ENCODE data around the gene NTMT1. TPM values are rescaled to one million over a fixed set of nuclear protein-coding genes. Genes with fewer than 3 reads are reported as not detected.
"Not testable (repeated sequence)": the region's sequence is repeated elsewhere in the genome, so short reads cannot be mapped to it uniquely, and the experiment has no call there.

Gene NTMT1
- total RNA-seq, 4 donors from 2014 or later, result 23.9 to 30.6 (median 27.5) TPM

GRCh38 chr9:129633848-129634247 lies 7.9 kb downstream of the NTMT1 start:
- Histone ChIP-seq H3K27me3 (no peaks in the 10 kb centered on the region), H3K36me3 (peaks cover 0 to 65% (median 27%) of the 10 kb centered on the region in 3 donors), H3K27ac (no peak overlapping the region), H3K4me3 (no peak overlapping the region), H3K4me1 (peaks cover 0 to 40% (median 12%) of the 10 kb centered on the region in 4 donors), H3K9me3 (no peaks in the 10 kb centered on the region)
- TF ChIP-seq POLR2A (IDR thresholded peaks at IDR 0.05) (no peak), EP300 (IDR thresholded peaks at IDR 0.05) (no peak), CTCF (IDR thresholded peaks at IDR 0.05) (no peak)
- WGBS, 2 donors, result 86 to 88% methylated on average over 12 to 13 of the region's 13 CpGs
- DNase-seq (ENCODE audit: low spot score in 2 of 2), result no peak

GRCh38 chr9:129635099-129636065 lies 9.4 kb downstream of the NTMT1 start:
- Histone ChIP-seq H3K27ac (no peak overlapping the region), H3K36me3 (peaks cover 0 to 74% (median 30%) of the 10 kb centered on the region in 3 donors), H3K4me3 (no peak overlapping the region), H3K4me1 (peaks cover 4 to 40% (median 15%) of the 10 kb centered on the region in 4 donors), H3K27me3 (no peaks in the 10 kb centered on the region), H3K9me3 (no peaks in the 10 kb centered on the region)
- 89 to 93% methylated on average over 24 to 30 of the region's 34 CpGs for WGBS, 2 donors
- TF ChIP-seq CTCF (IDR thresholded peaks at IDR 0.05) (no peak), EP300 (IDR thresholded peaks at IDR 0.05) (no peak), POLR2A (IDR thresholded peaks at IDR 0.05) (no peak)
- DNase-seq (ENCODE audit: low spot score in 2 of 2), result no peak

GRCh38 chr9:129636343-129636742 lies 10.4 kb downstream of the NTMT1 start:
- H3K27ac ChIP-seq; H3K4me3 ChIP-seq; DNase-seq (ENCODE audit: low spot score in 2 of 2); H3K9me3 ChIP-seq; H3K27me3 ChIP-seq: not testable (repeated sequence)
- Histone ChIP-seq H3K4me1 (peaks cover 4 to 40% (median 22%) of the 10 kb centered on the region in 4 donors), H3K36me3 (peaks cover 0 to 74% (median 30%) of the 10 kb centered on the region in 3 donors)
- WGBS, 2 donors, result 86 to 93% methylated on average over 10 of the region's 10 CpGs

- H3K36me3 ChIP-seq, result peaks cover 0 to 74% (median 30%) of the 10 kb centered on the region in 3 donors
- WGBS, 2 donors, result 64 to 72% methylated on average over 8 to 9 of the region's 9 CpGs
These were observed 11.1 kb downstream of the NTMT1 start for GRCh38 chr9:129637102-129637501.

More at GRCh38 chr9:129637102-129637501, 11.1 kb downstream of the NTMT1 start:
- no peaks in the 10 kb centered on the region for H3K27me3 ChIP-seq
- H3K27ac ChIP-seq, result no peak overlapping the region
- peaks cover 4 to 37% (median 21%) of the 10 kb centered on the region in 4 donors for H3K4me1 ChIP-seq
- TF ChIP-seq CTCF (IDR thresholded peaks at IDR 0.05), result no peak
- no peak for TF ChIP-seq EP300 (IDR thresholded peaks at IDR 0.05)
- TF ChIP-seq POLR2A (IDR thresholded peaks at IDR 0.05), result no peak
- H3K4me3 ChIP-seq, result no peak overlapping the region
- no peaks in the 10 kb centered on the region for H3K9me3 ChIP-seq
- DNase-seq (ENCODE audit: low spot score in 2 of 2), result no peak
